Tibial artery (tissue), 4 donors: ENCODE measurements around the gene CDH22.

Experiments used
- DNase-seq, 2 donors: peaks; one replicate each; pipeline ENCODE4 v3.0.0-alpha.2; 2019
- H3K27ac ChIP-seq, 2 donors: fragments of 200-600 bp; sonication (generic) in 1 of 2; 1 replicate in 1 of 2; 2 replicates in 1 of 2; pipeline ENCODE4 v1.5.1; 2018 to 2019; ENCODE audit warnings: mild to moderate bottlenecking in 1 of 2
- H3K27me3 ChIP-seq, 2 donors: fragments of 200-600 bp; sonication (generic) in 1 of 2; one replicate each; pipeline versions ENCODE4 v1.5.1 to v1.6.0; 2016 to 2019
- H3K36me3 ChIP-seq, 3 donors: fragments of 200-600 bp; sonication (generic) in 2 of 3; one replicate each; pipeline ENCODE4 v1.5.1; 2016 to 2019; ENCODE audit warnings: mild to moderate bottlenecking in 2 of 3
- H3K4me1 ChIP-seq, 4 donors: fragments of 200-600 bp; sonication (generic) in 2 of 4; 1 replicate in 3 of 4; 2 replicates in 1 of 4; pipeline ENCODE4 v1.5.1; 2016 to 2019
- H3K4me3 ChIP-seq, 2 donors: fragments of 200-600 bp; sonication (generic) in 1 of 2; 1 replicate in 1 of 2; 2 replicates in 1 of 2; pipeline ENCODE4 v1.5.1; 2018 to 2019; ENCODE audit warnings: mild to moderate bottlenecking in 2 of 2
- H3K9me3 ChIP-seq, 3 donors: fragments of 200-600 bp; sonication (generic) in 1 of 3; one replicate each; pipeline ENCODE4 v1.5.1; 2016 to 2019
- intact Hi-C: fragments of 100-400 bp; cut with DNase I; formaldehyde crosslinking; loops from one replicate; pipeline ENCODE4 v1.15.0; 2023; ENCODE audit warnings: low total_unique reads
- TF ChIP-seq, protein P1 (sequence below), 2 experiments: fragments of 200-600 bp in 1 of 2; fragments of 450-650 bp in 1 of 2; IDR thresholded peaks; one replicate each; pipeline ENCODE4 v1.5.1; 2017 to 2019; ENCODE audit warnings: antibody characterized with exemption in 2 of 2, mild to moderate bottlenecking in 1 of 2, moderate library complexity in 1 of 2

The CDH22 gene

GRCh38 chr20:46354920-46355654 lies 46.8 kb upstream of the CDH22 start:
- Histone ChIP-seq H3K36me3 (peaks cover 18 to 54% (median 20%) of the 10 kb centered on the region in 3 donors), H3K27ac (no peak overlapping the region), H3K4me1 (peaks cover 0 to 33% (median 25%) of the 10 kb centered on the region in 4 donors), H3K4me3 (no peak overlapping the region), H3K9me3 (no peaks in the 10 kb centered on the region), H3K27me3 (no peaks in the 10 kb centered on the region)
- TF ChIP-seq, protein P1, sequence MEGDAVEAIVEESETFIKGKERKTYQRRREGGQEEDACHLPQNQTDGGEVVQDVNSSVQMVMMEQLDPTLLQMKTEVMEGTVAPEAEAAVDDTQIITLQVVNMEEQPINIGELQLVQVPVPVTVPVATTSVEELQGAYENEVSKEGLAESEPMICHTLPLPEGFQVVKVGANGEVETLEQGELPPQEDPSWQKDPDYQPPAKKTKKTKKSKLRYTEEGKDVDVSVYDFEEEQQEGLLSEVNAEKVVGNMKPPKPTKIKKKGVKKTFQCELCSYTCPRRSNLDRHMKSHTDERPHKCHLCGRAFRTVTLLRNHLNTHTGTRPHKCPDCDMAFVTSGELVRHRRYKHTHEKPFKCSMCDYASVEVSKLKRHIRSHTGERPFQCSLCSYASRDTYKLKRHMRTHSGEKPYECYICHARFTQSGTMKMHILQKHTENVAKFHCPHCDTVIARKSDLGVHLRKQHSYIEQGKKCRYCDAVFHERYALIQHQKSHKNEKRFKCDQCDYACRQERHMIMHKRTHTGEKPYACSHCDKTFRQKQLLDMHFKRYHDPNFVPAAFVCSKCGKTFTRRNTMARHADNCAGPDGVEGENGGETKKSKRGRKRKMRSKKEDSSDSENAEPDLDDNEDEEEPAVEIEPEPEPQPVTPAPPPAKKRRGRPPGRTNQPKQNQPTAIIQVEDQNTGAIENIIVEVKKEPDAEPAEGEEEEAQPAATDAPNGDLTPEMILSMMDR (IDR thresholded peaks at IDR 0.05) = no peak
- intact Hi-C loops = loop anchor here (10.0 kb wide), 1 partner anchor 260 kb away; no protein-coding TSS in a partner anchor
- DNase-seq = no peak

GRCh38 chr20:46354207-46354555 lies 45.9 kb upstream of the CDH22 start:
- H3K4me3 ChIP-seq = no peak overlapping the region
- no peak for DNase-seq
- H3K4me1 ChIP-seq = peaks cover 0 to 29% (median 21%) of the 10 kb centered on the region in 4 donors
- TF ChIP-seq, protein P1 (IDR thresholded peaks at IDR 0.05) = no peak
- H3K9me3 ChIP-seq = no peaks in the 10 kb centered on the region
- intact Hi-C loops = loop anchor here (10.0 kb wide), 1 partner anchor 259 kb away; no protein-coding TSS in a partner anchor
- no peak overlapping the region for H3K27ac ChIP-seq
- peaks cover 20 to 61% (median 25%) of the 10 kb centered on the region in 3 donors for H3K36me3 ChIP-seq
- no peaks in the 10 kb centered on the region for H3K27me3 ChIP-seq

- no peak overlapping the region for H3K27ac ChIP-seq
- no peak overlapping the region for H3K4me3 ChIP-seq
- H3K27me3 ChIP-seq = no peaks in the 10 kb centered on the region
- DNase-seq = no peak
- H3K4me1 ChIP-seq = peaks cover 0 to 32% (median 23%) of the 10 kb centered on the region in 4 donors
- H3K36me3 ChIP-seq = peaks cover 20 to 57% (median 25%) of the 10 kb centered on the region in 3 donors
- H3K9me3 ChIP-seq = no peaks in the 10 kb centered on the region
- TF ChIP-seq, protein P1 (IDR thresholded peaks at IDR 0.05) = no peak
- intact Hi-C loops = loop anchor here (10.0 kb wide), 1 partner anchor 259 kb away; no protein-coding TSS in a partner anchor
These were observed 45.4 kb upstream of the CDH22 start for GRCh38 chr20:46353500-46354206.

- H3K36me3 ChIP-seq = peaks cover 20 to 55% (median 25%) of the 10 kb centered on the region in 3 donors
- intact Hi-C loops = loop anchor here (10.0 kb wide), 1 partner anchor 258 kb away; no protein-coding TSS in a partner anchor
These were observed 44.2 kb upstream of the CDH22 start for GRCh38 chr20:46352370-46352938.

More at GRCh38 chr20:46352370-46352938, 44.2 kb upstream of the CDH22 start:
- no peak for DNase-seq
- H3K27me3 ChIP-seq = no peaks in the 10 kb centered on the region
- H3K4me1 ChIP-seq = peaks cover 0 to 34% (median 19%) of the 10 kb centered on the region in 4 donors
- no peak overlapping the region for H3K4me3 ChIP-seq
- H3K9me3 ChIP-seq = no peaks in the 10 kb centered on the region
- TF ChIP-seq, protein P1 (IDR thresholded peaks at IDR 0.05) = no peak
- H3K27ac ChIP-seq = no peak overlapping the region
